Measurements from ENCODE around the gene PLA2G6. TPM values are rescaled to one million over a fixed set of nuclear protein-coding genes. Genes with fewer than 3 reads are reported as not detected.
"Not testable (repeated sequence)": the region's sequence is repeated elsewhere in the genome, so short reads cannot be mapped to it uniquely, and the experiment has no call there.

The PLA2G6 gene
- total RNA-seq, 3 donors from 2014 or later: 41.1 to 68.1 (median 59.3) TPM

GRCh38 chr22:38081941-38082828 is 99.4 kb downstream of the PLA2G6 start:
- no peak overlapping the region for H3K27ac ChIP-seq

GRCh38 chr22:38081636-38081940 is 100.0 kb downstream of the PLA2G6 start:
- peak overlapping the region; percentile 37 to 76 (median 51) for H3K4me3 ChIP-seq
- no peak overlapping the region for H3K27ac ChIP-seq
- no peaks in the 10 kb centered on the region for H3K9me3 ChIP-seq
- DNase-seq (ENCODE audit: low spot score in 2 of 2): no peak
- H3K27me3 ChIP-seq: peaks cover 3 to 13% of the 10 kb centered on the region in 2 donors
- TF ChIP-seq POLR2AphosphoS5 (IDR thresholded peaks at IDR 0.05) (no peak), CTCF (IDR thresholded peaks at IDR 0.05) (no peak), POLR2A (IDR thresholded peaks at IDR 0.05) (no peak)
- H3K4me1 ChIP-seq: peaks cover 4 to 14% of the 10 kb centered on the region in 2 donors
- no peaks in the 10 kb centered on the region for H3K36me3 ChIP-seq
- intact Hi-C loops (cut with DNase I; ENCODE audit: low total_unique reads): no loop called here

More at GRCh38 chr22:38081941-38082828, 99.4 kb downstream of the PLA2G6 start:
- Histone ChIP-seq H3K4me1 (peaks cover 4 to 14% of the 10 kb centered on the region in 2 donors), H3K36me3 (no peaks in the 10 kb centered on the region), H3K27me3 (peaks cover 3 to 13% of the 10 kb centered on the region in 2 donors), H3K9me3 (no peaks in the 10 kb centered on the region), H3K4me3 (peak overlapping the region; percentile 37 to 76 (median 51))
- TF ChIP-seq POLR2AphosphoS5 (IDR thresholded peaks at IDR 0.05): no peak
- no peak for DNase-seq (ENCODE audit: low spot score in 2 of 2)
- intact Hi-C loops (cut with DNase I; ENCODE audit: low total_unique reads): no loop called here

- H3K4me3 ChIP-seq: peak overlapping the region; percentile 37 to 76 (median 51)
- H3K9me3 ChIP-seq: no peaks in the 10 kb centered on the region
- H3K4me1 ChIP-seq: peaks cover 4 to 14% of the 10 kb centered on the region in 2 donors
- H3K27me3 ChIP-seq: peaks cover 3 to 13% of the 10 kb centered on the region in 2 donors
- no peak overlapping the region for H3K27ac ChIP-seq
- TF ChIP-seq POLR2A (IDR thresholded peaks at IDR 0.05): no peak
- TF ChIP-seq POLR2AphosphoS5 (IDR thresholded peaks at IDR 0.05): no peak
- no peak for TF ChIP-seq CTCF (IDR thresholded peaks at IDR 0.05)
- intact Hi-C loops (cut with DNase I; ENCODE audit: low total_unique reads): no loop called here
- no peak for DNase-seq (ENCODE audit: low spot score in 2 of 2)
- H3K36me3 ChIP-seq: no peaks in the 10 kb centered on the region
Measured at GRCh38 chr22:38080850-38081635, 100.6 kb downstream of the PLA2G6 start.

GRCh38 chr22:38080474-38080849 is 101.2 kb downstream of the PLA2G6 start:
- Histone ChIP-seq H3K27me3 (peaks cover 3 to 13% of the 10 kb centered on the region in 2 donors), H3K36me3 (no peaks in the 10 kb centered on the region), H3K9me3 (no peaks in the 10 kb centered on the region), H3K27ac (no peak overlapping the region), H3K4me1 (peaks cover 4 to 14% of the 10 kb centered on the region in 2 donors), H3K4me3 (peak overlapping the region in 2 of 3 donors; percentile 51 to 76)
- no peak for TF ChIP-seq POLR2AphosphoS5 (IDR thresholded peaks at IDR 0.05)
- TF ChIP-seq CTCF (IDR thresholded peaks at IDR 0.05): no peak
- no peak for TF ChIP-seq POLR2A (IDR thresholded peaks at IDR 0.05)
- no peak for DNase-seq (ENCODE audit: low spot score in 2 of 2)
- intact Hi-C loops (cut with DNase I; ENCODE audit: low total_unique reads): no loop called here

- no peak for DNase-seq (ENCODE audit: low spot score in 2 of 2)
- intact Hi-C loops (cut with DNase I; ENCODE audit: low total_unique reads): no loop called here
- Histone ChIP-seq H3K4me3 (no peak overlapping the region), H3K36me3 (no peaks in the 10 kb centered on the region), H3K9me3 (no peaks in the 10 kb centered on the region), H3K27ac (no peak overlapping the region), H3K27me3 (peaks cover 3 to 13% of the 10 kb centered on the region in 2 donors), H3K4me1 (peaks cover 4 to 14% of the 10 kb centered on the region in 2 donors)
- TF ChIP-seq POLR2AphosphoS5 (IDR thresholded peaks at IDR 0.05) (no peak), CTCF (IDR thresholded peaks at IDR 0.05) (no peak), POLR2A (IDR thresholded peaks at IDR 0.05) (no peak)
Measured at GRCh38 chr22:38079804-38080203, 101.8 kb downstream of the PLA2G6 start.

- H3K4me3 ChIP-seq; H3K9me3 ChIP-seq; DNase-seq (ENCODE audit: low spot score in 2 of 2); intact Hi-C loops (cut with DNase I; ENCODE audit: low total_unique reads); H3K36me3 ChIP-seq; H3K27ac ChIP-seq: not testable (repeated sequence)
- Histone ChIP-seq H3K27me3 (peaks cover 3 to 13% of the 10 kb centered on the region in 2 donors), H3K4me1 (peaks cover 4 to 14% of the 10 kb centered on the region in 2 donors)
Measured at GRCh38 chr22:38079208-38079607, 102.4 kb downstream of the PLA2G6 start.

Data from breast epithelium (tissue), 4 donors.